HPDE6-E6E7 (cell line): ENCODE data around the gene SASH1.
A peak's percentile ranks its signal among the peaks of the same experiment; 100 is the strongest.

ENCODE experiments used
- DNase-seq: peaks from one replicate; pipeline ENCODE4 v3.0.0; 2011; ENCODE audit warnings: missing footprints; ENCODE audit errors: extremely low spot score

Gene SASH1

DNA sequence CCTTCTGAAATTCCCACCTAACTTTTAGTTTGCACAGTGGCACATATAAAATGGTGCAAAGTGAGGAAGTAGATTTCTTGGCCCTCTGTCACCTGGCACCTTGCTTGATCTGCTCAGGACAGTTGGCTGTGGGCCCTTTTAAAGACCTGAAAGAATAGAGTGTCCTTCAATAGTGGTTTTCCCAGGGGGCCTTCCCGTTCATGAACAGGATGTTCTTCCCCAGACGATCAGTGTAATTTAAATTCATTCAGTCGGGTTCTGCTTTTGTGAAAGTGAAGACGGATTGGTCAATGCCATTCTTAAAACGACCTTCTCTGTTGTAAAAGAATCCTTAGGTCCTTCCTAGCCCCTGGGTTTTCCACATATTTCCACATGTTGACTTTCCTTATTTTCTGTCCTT is 178.5 kb downstream of the SASH1 start:
- no peak for DNase-seq

DNA sequence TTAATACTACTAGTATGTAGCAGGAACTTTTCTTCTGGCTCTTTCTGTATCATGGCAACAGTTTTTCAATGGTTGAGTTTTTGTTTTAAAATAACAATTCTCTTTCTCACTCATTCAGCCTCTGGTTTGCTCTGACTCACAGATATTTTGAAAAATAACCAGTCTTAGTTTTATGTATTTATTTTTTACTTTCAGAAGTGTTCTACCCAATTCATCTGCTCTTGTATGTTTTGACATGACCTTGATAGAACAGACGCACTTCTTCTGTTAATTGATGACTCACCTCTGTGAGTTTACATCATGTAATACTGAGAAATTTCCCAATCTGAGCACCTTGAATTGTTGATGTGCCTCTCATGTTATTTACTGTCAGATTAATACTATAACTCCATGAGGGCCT is 178.9 kb downstream of the SASH1 start:
- no peak for DNase-seq

DNA sequence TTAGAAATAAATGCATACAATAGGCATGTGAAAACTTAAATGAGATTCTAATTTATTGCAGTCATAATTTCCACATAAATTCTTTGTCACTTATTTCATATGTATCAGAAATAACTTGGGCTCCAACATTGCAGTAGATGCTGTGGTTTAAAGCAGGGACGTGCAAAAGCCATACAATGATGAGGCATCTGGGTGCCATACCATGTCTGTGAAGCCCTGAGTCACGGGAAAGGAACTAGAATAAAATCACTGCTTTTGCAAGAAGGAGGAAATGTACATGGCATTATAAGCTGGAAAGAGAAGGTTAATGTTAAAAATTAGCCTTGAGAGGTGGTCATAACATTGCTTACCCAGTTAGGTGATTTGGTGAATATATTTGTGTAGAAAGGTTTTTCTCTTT is 180.4 kb downstream of the SASH1 start:
- DNase-seq, result no peak

DNA sequence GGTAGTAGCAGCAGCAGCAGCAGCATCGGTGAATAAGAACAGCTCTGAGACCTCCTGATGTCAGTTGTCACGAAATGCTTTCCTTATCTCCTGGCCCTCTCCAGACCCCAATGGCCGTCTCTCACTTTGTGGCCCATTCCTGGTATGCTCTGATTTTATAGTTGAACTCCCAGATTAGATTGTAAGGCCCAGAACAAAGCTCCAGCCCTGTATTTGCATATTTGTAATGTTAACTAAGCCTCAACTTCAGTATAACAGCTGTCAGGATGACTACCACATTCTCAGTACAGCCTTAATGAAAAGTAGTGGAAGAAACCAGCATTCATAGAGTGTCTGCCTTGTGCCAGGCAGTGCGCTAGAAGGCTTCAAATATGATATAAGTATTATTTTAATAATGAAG is 180.9 kb downstream of the SASH1 start:
- DNase-seq, result no peak

DNA sequence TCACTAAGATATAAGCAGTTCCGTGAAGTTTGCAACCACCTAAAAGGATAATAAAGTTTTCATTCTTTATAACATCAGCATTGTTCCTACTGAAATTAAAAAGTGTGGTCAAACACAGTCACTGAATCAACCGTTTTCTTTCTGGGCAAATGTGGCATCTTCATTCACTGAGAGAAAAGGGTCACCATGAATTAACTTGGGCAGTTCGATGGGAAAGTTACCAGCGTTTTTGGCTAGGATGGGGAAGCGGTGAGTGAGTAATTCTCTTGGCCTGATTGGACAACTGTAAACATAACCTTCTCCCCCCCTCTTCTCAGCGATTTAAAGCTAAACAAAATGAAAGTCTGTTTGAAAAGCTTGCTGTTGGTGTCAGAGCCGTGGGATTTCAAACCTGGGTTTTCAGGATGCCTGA is 181.8 kb downstream of the SASH1 start:
- DNase-seq, result no peak

DNA sequence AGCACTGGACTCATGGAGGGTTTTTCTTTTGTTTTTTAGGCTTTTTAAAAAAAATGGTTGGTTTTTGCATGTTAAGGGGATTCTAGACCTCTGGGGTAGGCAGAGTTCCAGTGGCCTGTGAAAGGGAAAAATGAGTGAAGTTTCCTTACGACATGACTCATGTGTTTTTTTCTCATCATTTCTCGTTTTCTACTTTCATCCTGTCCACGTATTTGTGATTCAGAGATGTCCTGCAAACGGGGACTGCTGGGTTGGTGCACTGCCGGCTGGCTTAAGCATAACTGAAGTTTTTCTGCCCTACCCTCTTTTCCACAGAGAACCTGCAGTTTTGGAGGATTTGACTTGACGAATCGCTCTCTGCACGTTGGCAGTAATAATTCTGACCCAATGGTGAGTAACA is 182.3 kb downstream of the SASH1 start:
- no peak for DNase-seq

DNA sequence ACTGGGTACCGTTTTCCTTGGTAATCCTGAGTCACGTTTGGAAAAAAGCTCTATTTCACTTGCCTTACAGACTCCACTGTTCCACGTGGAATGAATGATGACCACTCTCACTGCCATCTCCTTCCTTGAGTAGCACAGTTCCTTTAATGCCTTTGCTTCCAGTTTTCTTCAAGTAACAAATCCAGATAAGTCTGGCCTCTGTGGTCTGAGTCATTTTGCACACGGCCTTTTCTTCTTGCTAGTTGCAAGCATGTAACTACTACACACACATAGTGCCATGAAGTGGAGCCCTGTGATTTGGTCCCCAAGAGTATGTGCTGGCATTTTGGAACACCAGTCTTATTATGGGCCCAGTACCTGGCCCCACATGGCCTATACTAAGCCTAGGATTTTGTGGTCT is 182.8 kb downstream of the SASH1 start:
- DNase-seq, result no peak

DNA sequence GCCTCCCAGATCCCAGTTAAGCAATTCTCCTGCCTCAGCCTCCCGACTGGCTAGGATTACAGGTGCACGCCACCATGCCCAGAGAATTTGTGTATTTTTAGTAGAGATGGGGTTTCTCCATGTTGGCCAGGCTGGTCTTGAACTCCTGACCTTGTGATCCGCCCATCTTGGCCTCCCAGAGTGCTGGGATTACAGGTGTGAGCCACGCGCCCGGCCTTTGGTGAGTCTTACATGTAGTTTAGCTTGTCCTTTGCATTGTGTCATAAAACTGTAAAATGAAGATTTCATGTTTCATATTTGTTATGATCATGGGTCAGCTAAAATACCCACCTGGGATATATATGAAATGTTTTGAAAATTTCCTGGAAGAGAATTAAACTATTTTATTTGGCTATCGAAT is 183.5 kb downstream of the SASH1 start:
- DNase-seq, result no peak

DNA sequence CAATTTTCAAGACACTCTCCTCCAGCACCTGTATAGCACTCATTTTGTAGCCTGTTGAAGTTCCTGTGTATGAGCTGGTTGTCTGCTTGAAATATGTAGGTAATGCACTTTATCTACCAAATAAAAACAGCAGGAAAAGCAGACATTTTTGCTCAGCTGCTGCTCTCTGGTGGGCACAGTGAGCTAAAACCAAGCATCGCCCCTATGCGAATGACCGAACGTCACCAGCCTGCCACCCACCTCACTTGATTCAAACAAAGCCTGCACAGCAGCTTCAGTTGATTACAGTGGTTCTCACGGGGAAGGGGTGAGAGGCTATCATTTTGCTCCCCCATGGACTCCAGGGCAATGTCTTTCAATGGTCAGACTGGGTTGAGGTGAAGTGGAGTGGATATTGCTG is 185.7 kb downstream of the SASH1 start:
- DNase-seq, result no peak

DNA sequence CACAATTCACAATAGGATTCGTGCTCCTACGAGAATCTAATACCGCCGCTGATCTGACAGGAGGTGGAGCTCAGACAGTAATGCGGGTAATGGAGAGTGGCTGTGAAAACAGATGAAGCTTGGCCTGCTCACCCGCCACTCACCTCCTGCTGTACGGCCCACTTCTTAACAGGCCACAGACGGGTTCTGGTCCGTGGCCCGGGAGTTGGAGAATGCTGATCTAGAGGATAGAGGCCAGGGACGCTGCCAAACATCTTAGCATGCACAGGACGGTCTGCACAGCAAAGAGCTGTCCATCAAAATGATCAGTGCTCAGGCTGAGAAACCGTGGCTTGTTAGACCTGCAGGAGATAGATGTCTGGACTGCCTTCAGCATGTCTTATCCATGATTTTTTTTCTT is 186.4 kb downstream of the SASH1 start:
- DNase-seq, result no peak

DNA sequence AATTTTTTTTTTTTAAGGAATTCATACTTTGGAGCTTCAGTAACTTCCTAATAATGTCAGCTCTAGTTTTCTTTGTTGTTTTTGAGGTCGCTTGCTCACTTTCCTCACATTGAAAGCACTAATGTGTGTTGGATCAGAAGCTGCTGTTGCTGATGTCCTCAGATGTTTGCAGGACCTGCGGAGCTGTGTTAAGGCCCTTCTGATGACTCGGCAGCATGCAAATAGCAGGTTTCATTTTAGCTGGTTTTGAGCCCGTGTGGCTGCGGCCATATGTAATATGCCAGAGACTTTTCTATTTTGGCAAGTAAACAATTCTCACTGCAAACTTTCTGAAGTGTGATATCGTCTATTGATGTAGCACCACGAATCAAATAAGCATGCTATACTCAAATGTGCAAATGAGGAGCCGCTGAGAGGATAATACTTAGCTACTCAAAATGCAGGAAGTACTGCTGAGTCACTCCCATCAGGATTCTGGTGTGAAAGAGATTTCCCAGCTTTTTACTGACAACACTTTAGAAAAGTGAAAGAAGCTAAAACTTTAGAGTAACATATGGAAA is 187.8 kb downstream of the SASH1 start:
- peak; percentile 31 for DNase-seq

DNA sequence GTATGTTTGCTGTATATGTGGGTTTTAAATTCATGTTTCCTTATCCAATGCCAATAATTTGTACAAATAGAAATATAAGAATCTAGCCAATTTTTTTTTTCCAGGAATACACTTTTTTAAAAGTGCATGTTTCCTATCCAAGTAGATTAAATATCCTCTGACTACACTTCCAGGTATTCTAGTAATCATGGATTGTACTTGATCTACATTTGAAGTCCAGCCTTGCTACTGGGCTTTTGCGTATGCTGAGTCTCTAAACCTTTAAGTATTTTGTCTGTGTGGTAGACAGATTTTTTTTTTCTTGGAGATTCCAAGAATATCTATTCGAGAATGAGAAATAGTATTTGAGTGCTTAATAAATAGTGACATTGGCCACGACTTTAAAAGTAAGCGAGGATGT is 188.3 kb downstream of the SASH1 start:
- DNase-seq, result no peak

DNA sequence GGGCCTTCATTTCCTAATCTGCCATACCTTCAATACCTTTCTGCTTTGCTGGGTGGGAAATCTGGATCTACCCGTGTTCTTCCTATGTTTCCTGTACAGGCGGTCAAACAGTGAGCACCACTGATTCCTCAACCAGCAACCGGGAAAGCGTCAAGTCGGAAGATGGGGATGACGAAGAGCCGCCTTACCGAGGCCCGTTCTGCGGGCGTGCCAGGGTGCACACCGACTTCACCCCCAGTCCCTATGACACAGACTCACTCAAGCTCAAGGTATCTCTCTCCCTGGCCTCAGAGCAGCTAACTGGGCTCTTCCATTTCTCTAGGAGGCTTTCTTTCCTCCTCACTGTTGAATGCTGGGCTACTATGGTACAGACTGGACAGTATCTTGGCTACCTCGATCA is 190.1 kb downstream of the SASH1 start:
- no peak for DNase-seq

DNA sequence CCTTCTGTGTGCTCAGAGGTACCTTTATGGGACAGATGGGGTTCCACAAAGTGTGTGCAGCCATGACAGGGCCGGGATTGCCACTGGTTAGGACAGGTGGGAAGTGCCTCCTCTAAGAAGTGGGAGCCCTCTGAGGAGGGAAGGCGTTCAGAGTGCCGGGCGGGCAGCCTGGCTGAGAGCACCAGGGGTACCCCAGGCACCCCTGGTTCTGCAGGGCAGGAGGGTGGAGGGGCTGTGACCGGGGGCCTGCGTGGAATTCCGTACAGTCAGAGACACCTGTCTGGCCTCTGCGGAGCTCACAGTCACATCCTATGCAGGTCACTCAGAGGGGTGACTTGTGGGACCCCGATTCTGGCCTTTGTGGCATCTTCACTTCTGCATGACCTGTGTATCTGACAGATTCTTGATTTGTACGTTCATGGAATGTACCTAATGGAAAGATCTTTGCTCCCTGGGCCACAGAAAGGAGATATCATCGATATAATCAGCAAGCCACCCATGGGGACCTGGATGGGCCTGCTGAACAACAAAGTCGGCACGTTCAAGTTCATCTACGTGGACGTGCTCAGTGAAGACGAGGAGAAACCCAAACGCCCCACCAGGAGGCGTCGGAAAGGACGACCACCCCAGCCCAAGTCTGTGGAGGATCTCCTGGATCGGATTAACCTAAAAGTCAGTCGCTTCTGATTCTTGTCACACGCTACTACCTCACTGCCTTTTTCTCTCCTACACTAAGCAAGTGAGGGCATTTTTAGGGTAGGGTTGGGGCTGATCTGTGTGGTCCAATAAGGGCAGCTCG is 190.9 kb downstream of the SASH1 start:
- no peak for DNase-seq

DNA sequence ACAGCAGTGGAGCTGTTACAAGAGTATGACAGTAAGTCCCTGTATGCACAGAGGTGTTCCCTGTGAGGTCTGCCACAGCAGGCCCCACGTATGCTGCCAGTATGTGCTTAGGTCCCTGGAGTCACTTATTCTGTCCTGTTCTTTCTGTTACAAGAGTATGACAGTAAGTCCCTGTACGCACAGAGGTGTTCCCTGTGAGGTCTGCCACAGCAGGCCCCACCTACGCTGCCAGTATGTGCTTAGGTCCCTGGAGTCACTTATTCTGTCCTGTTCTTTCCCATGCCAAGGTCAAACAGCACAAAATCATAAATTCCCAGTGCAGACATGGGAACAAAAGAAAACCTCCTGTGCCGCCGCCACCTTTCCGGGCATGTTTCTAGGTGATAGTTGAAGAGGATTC is 192.2 kb downstream of the SASH1 start:
- DNase-seq, result no peak

DNA sequence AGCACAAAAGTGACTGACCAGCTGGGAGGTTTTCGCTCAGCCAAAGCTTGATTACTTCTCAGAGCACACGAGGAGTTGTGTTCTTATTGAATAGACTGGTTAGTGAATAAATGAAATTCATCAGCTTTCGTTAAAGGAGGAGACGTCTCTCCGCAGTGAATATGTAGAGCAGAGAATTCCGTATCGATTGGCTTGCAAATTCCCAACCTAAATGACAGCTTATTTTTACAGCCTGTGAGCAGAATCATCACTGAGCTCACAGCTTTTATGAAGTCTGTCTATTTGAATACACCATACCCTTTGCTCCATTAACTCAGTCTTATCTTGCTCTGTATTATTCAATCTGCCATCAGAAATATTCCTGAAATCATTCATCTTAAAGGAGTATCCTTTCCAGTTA is 192.7 kb downstream of the SASH1 start:
- DNase-seq, result no peak

DNA sequence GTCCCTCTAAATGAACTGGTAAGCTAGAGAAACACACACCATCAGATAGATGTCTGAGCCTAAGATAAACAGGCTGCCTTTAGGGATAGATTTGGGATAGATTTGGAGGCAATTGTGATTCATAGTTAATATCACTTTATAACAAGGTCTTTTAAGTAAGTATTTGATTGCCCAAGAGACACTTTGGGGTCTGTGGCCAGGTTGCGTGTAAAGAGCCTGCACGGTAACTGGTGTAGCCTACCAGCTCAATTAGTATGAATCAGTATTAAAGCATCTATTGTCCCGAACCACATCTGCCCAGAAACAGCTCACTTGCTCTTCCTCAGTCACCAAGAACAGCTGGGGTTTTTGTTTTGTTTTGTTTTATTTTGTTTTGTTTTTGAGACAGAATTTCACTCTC is 193.3 kb downstream of the SASH1 start:
- DNase-seq, result no peak

DNA sequence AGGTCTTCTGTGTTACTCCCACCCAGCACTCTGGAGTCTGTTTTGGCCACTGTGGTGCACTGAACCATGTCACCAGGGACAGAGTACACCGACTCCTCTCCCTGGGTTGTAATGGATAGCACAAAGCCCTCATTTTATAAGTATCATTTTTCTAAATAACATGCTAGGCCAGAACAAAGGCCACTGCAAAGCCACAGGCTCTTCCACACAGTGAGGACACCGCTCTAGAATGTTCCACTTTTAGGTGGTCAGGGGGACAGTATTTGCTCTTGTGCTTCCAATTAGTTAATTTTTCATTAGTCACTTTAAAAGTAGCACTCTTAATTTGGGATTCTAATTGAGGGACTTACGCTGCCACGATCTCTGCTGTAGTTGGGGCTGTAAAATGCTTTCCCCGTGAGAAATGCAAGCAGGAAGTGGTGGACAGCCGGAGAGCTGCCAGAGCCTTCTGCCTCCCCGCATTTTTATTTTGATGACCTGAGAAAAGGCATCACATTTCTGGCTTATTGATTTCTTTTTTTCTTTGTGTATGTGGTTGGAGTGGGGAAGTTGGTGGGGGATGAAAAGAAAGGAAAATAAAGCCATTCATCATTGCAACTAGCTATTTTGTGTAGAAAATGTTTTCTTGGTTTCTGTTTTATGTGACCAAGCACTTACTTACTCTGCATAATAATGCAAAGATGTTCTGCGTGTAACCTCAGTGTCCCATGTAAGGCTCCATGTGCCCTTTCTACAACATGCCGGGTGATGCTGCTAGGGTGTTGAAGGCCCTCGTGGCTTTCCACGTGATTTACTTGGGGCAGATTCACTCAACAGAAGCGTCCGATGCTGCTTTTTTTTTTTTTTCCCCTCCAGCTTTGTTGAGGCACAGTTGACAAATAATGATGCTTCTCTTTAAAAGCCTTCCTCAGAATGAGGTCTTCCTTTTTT is 195.9 kb downstream of the SASH1 start:
- no peak for DNase-seq

DNA sequence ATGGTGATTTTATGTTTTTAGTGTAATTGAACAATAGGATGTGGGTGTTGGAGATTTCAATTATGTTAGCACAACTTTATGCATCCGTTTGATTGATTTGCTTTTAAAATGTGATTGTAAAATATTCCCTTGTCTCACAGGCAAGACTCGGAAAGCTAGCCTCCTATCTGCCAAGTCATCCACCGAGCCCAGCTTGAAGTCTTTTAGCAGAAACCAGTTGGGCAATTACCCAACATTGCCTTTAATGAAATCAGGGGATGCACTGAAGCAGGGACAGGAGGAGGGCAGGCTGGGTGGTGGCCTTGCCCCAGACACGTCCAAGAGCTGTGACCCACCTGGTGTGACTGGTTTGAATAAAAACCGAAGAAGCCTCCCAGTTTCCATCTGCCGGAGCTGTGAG is 200.9 kb downstream of the SASH1 start:
- no peak for DNase-seq

DNA sequence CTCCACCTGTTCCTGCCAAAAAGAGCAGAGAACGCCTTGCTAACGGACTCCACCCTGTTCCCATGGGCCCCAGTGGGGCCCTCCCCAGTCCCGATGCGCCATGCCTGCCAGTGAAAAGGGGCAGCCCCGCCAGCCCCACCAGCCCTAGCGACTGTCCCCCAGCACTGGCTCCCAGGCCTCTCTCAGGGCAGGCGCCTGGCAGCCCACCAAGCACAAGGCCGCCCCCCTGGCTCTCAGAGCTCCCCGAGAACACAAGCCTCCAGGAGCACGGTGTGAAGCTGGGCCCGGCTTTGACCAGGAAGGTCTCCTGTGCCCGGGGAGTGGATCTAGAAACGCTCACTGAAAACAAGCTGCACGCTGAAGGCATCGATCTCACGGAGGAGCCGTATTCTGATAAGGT is 201.8 kb downstream of the SASH1 start:
- DNase-seq, result no peak

DNA sequence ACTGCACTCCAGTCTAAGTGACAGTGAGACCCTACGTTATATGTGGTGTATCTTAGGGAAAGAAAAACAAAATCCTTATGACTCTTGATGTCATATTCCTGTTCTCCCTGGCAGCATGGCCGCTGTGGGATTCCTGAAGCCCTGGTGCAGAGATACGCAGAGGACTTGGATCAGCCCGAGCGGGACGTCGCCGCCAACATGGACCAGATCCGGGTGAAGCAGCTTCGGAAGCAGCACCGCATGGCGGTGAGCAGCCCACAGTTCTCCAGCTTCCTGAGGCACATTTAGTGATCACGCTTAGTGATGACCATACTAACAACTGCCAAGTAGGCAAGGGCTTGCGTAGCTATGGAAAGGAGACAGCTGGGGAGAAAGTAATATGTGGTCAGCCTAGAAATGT is 203.3 kb downstream of the SASH1 start:
- no peak for DNase-seq

DNA sequence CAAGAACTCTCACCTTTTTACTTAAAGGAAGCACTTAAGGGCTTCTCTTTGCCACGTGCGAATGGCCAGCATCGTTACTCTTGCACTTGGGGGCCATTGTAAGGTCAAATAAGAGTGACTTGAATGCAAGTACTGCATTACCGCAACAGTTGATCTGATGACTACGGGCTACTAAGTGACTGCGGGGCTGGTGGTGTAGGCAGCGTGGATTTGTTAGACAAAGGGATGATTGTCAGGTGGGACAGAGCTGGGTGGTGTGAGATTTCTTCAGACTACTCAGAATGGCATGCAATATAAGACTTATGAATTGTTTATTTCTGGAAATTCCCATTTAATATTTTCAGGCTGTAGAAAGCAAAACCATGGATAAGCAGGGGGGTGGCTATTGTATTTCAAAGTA is 204.5 kb downstream of the SASH1 start:
- DNase-seq, result no peak
